OCI-LY3 (cell line): Measurements from ENCODE around the gene FITM2.

Experiments used
- EZH2phosphoT487 ChIP-seq: fragments of 200-600 bp; shearing (Covaris generic); IDR thresholded peaks from 2 replicates; pipeline ENCODE4 v1.6.1; 2018; ENCODE audit warnings: antibody characterized with exemption, mixed run types, low read depth
- TF ChIP-seq, protein P1 (sequence below): fragments of 200-600, 300-600 bp; sonication (generic); IDR thresholded peaks from 2 replicates; pipeline ENCODE4 v1.5.1; 2014; ENCODE audit warnings: antibody characterized with exemption, low read length, low read depth

DNA sequence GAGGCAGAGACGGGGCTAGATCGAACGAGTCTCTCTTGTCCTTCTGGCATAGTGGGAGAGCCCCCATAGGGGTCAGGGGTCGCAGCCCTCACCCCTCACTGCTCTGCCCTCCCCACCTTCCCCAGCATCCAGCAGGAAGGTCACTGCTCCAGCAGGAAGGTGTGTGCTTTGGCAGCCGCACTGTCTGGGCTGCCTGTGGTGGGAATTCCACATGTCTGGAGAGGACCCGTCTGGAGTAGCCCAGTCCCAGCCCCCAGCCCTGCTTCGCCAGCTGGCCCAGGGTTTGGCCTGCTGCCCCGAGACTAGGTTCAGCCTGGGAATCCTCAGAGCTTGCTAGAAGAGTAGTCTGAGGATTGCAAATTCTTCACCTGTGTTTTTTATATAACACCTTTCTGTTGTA, 23.3 kb upstream of the FITM2 start:
- TF ChIP-seq, protein P1, sequence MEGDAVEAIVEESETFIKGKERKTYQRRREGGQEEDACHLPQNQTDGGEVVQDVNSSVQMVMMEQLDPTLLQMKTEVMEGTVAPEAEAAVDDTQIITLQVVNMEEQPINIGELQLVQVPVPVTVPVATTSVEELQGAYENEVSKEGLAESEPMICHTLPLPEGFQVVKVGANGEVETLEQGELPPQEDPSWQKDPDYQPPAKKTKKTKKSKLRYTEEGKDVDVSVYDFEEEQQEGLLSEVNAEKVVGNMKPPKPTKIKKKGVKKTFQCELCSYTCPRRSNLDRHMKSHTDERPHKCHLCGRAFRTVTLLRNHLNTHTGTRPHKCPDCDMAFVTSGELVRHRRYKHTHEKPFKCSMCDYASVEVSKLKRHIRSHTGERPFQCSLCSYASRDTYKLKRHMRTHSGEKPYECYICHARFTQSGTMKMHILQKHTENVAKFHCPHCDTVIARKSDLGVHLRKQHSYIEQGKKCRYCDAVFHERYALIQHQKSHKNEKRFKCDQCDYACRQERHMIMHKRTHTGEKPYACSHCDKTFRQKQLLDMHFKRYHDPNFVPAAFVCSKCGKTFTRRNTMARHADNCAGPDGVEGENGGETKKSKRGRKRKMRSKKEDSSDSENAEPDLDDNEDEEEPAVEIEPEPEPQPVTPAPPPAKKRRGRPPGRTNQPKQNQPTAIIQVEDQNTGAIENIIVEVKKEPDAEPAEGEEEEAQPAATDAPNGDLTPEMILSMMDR: no peak
- no peak for TF ChIP-seq EZH2phosphoT487
